HG02870 (cell line): ENCODE measurements around the gene ADD2.

Source experiments
- ATAC-seq: cut with Tn5 transposase; IDR thresholded peaks from one replicate; pipeline ENCODE4 v1.9.1; 2021; ENCODE audit warnings: mild to moderate bottlenecking, moderate library complexity; ENCODE audit not compliant: unreplicated experiment

The ADD2 gene

GRCh38 chr2:70789304-70790135, 21.5 kb upstream of the ADD2 start:
- ATAC-seq, result no peak

GRCh38 chr2:70785137-70785911, 17.3 kb upstream of the ADD2 start:
- ATAC-seq, result no peak

- ATAC-seq, result no peak
Measured at GRCh38 chr2:70784320-70784719, 16.3 kb upstream of the ADD2 start.

GRCh38 chr2:70779911-70780545, 12.0 kb upstream of the ADD2 start:
- no peak for ATAC-seq

GRCh38 chr2:70779491-70779890, 11.5 kb upstream of the ADD2 start:
- ATAC-seq, result no peak

- no peak for ATAC-seq
Measured at GRCh38 chr2:70778676-70779075, 10.7 kb upstream of the ADD2 start.

- no peak for ATAC-seq
Measured at GRCh38 chr2:70777450-70777849, 9.4 kb upstream of the ADD2 start.

- ATAC-seq, result no peak
Measured at GRCh38 chr2:70776266-70776665, 8.3 kb upstream of the ADD2 start.

GRCh38 chr2:70775141-70775540, 7.1 kb upstream of the ADD2 start:
- no peak for ATAC-seq

GRCh38 chr2:70772486-70773155, 4.6 kb upstream of the ADD2 start:
- ATAC-seq, result no peak

- no peak for ATAC-seq
Measured at GRCh38 chr2:70771446-70771845, 3.4 kb upstream of the ADD2 start.

GRCh38 chr2:70769450-70769849, 1.4 kb upstream of the ADD2 start:
- no peak for ATAC-seq

GRCh38 chr2:70768590-70769085, 638 bp upstream of the ADD2 start:
- ATAC-seq, result no peak

- no peak for ATAC-seq
Measured at GRCh38 chr2:70767079-70767698, 811 bp downstream of the ADD2 start.

GRCh38 chr2:70766357-70767078, 1.5 kb downstream of the ADD2 start:
- ATAC-seq, result no peak

GRCh38 chr2:70765507-70765906, 2.5 kb downstream of the ADD2 start:
- ATAC-seq, result no peak

- no peak for ATAC-seq
Measured at GRCh38 chr2:70759446-70759845, 8.6 kb downstream of the ADD2 start.

GRCh38 chr2:70757966-70758365, 10.0 kb downstream of the ADD2 start:
- no peak for ATAC-seq

- ATAC-seq, result no peak
Measured at GRCh38 chr2:70757360-70757759, 10.6 kb downstream of the ADD2 start.

GRCh38 chr2:70756128-70756527, 11.9 kb downstream of the ADD2 start:
- no peak for ATAC-seq
